SU-DHL-6 (cell line): Measurements from ENCODE around the gene DOC2A.
"Not testable (repeated sequence)": the region's sequence is repeated elsewhere in the genome, so short reads cannot be mapped to it uniquely, and the experiment has no call there.

ENCODE experiments used
- H2AFZ ChIP-seq: fragments of 200-600 bp; sonication (generic); 2 replicates; pipeline ENCODE4 v1.6.1; 2014; ENCODE audit warnings: low read depth, mild to moderate bottlenecking, moderate library complexity, mixed read lengths, antibody characterized with exemption, low read length; ENCODE audit not compliant: severe bottlenecking
- H3F3A ChIP-seq: fragments of 200-600 bp; shearing (Covaris generic); 2 replicates; pipeline ENCODE4 v1.6.0; 2016; ENCODE audit warnings: antibody characterized with exemption, mild to moderate bottlenecking; ENCODE audit not compliant: insufficient read depth
- H3K27ac ChIP-seq: fragments of 200-600 bp; sonication (generic); 2 replicates; pipeline ENCODE4 v1.5.1; 2016; ENCODE audit warnings: low read depth, mild to moderate bottlenecking, low read length, moderate library complexity, mixed read lengths
- H3K27me3 ChIP-seq: fragments of 200-600 bp; sonication (generic), shearing (Covaris generic); 2 replicates; pipeline ENCODE4 v1.6.0; 2014; ENCODE audit warnings: mild to moderate bottlenecking, low read length
- H3K36me3 ChIP-seq: fragments of 200-600 bp; sonication (generic); 2 replicates; pipeline ENCODE4 v1.6.1; 2014; ENCODE audit warnings: mild to moderate bottlenecking, low read length, mixed read lengths
- H3K4me2 ChIP-seq: fragments of 300-600, 200-600 bp; shearing (Covaris generic), sonication (generic); 2 replicates; pipeline ENCODE4 v1.6.0; 2014; ENCODE audit warnings: low read length, low read depth, mild to moderate bottlenecking; ENCODE audit not compliant: poor library complexity, severe bottlenecking
- H3K4me3 ChIP-seq: fragments of 200-600 bp; sonication (generic); 2 replicates; pipeline ENCODE4 v1.5.1; 2014; ENCODE audit warnings: antibody characterized with exemption, low read length, mild to moderate bottlenecking, mixed read lengths; ENCODE audit not compliant: insufficient read depth, poor library complexity, severe bottlenecking
- H3K79me2 ChIP-seq: fragments of 200-600 bp; sonication (generic); 2 replicates; pipeline ENCODE4 v1.6.1; 2014; ENCODE audit warnings: mild to moderate bottlenecking, low read length, moderate library complexity; ENCODE audit not compliant: insufficient read depth
- H3K9ac ChIP-seq: fragments of 200-600 bp; sonication (generic); 2 replicates; pipeline ENCODE4 v1.7.0; 2014; ENCODE audit warnings: mild to moderate bottlenecking, low read length
- H3K9me2 ChIP-seq: fragments of 200-600 bp; sonication (generic); replicated peaks from 2 replicates; pipeline ENCODE4 v1.6.1; 2014; ENCODE audit warnings: low read length; ENCODE audit not compliant: insufficient read depth
- H3K9me3 ChIP-seq: fragments of 200-600 bp; sonication (generic); 2 replicates; pipeline ENCODE4 v1.6.1; 2014; ENCODE audit warnings: low read length, mixed read lengths; ENCODE audit not compliant: insufficient read depth
- H4K20me1 ChIP-seq: fragments of 200-600 bp; sonication (generic); 2 replicates; pipeline ENCODE4 v1.6.1; 2014; ENCODE audit warnings: low read depth, mild to moderate bottlenecking, antibody characterized with exemption, low read length, moderate library complexity, mixed read lengths
- CTCF ChIP-seq: fragments of 200-600 bp; sonication (generic); IDR thresholded peaks from one replicate; pipeline ENCODE4 v1.5.1; 2017; ENCODE audit warnings: antibody characterized with exemption, mild to moderate bottlenecking, low read length, moderate library complexity; ENCODE audit not compliant: insufficient read depth, poor library complexity, severe bottlenecking
- EZH2phosphoT487 ChIP-seq: fragments of 200-600 bp; sonication (generic), shearing (Covaris generic); conservative IDR thresholded peaks from 2 replicates; pipeline ENCODE4 v1.6.1; 2018; ENCODE audit warnings: mild to moderate bottlenecking, antibody characterized with exemption, low read length, moderate library complexity, mixed read lengths

The DOC2A gene

GRCh38 chr16:30046178-30046577 is 35.4 kb upstream of the DOC2A start:
- Histone ChIP-seq H3K9me2 (no peaks in the 10 kb centered on the region), H3K36me3 (no peaks in the 10 kb centered on the region), H3K27ac (no peak overlapping the region), H3K9ac (no peak overlapping the region), H3K79me2 (no peaks in the 10 kb centered on the region), H3K27me3 (no peaks in the 10 kb centered on the region), H3K4me3 (no peak overlapping the region), H4K20me1 (no peaks in the 10 kb centered on the region), H3F3A (no peaks in the 10 kb centered on the region), H2AFZ (no peak overlapping the region), H3K9me3 (no peaks in the 10 kb centered on the region), H3K4me2 (no peak overlapping the region)
- no peak for TF ChIP-seq EZH2phosphoT487
- no peak for TF ChIP-seq CTCF

DNA sequence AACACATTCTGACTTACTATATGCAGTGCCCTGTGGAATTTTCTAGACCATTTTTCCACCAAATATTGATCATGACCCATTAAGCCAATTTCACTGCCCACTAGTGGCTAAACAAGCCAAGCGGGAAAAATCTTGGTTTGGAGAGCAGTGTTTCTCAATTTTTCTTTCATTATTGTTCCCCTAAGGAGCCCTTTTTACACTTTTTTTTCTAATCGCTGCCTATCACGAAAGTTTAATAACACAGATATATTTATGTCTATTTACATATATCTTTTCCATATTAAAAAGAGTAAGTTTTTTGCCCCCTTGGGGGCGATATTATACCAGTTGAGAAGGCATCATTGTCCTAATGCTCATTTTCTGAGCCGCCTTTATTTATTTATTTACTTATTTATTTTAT is 31.0 kb upstream of the DOC2A start:
- H3K27me3 ChIP-seq = no peaks in the 10 kb centered on the region
- no peak overlapping the region for H3K4me2 ChIP-seq
- no peaks in the 10 kb centered on the region for H3K79me2 ChIP-seq
- no peaks in the 10 kb centered on the region for H4K20me1 ChIP-seq
- no peaks in the 10 kb centered on the region for H3K9me3 ChIP-seq
- H3K36me3 ChIP-seq = no peaks in the 10 kb centered on the region
- H2AFZ ChIP-seq = no peak overlapping the region
- H3F3A ChIP-seq = no peaks in the 10 kb centered on the region
- H3K27ac ChIP-seq = no peak overlapping the region
- no peak overlapping the region for H3K4me3 ChIP-seq
- no peak overlapping the region for H3K9ac ChIP-seq
- H3K9me2 ChIP-seq = no peaks in the 10 kb centered on the region
- no peak for TF ChIP-seq EZH2phosphoT487
- TF ChIP-seq CTCF = no peak

DNA sequence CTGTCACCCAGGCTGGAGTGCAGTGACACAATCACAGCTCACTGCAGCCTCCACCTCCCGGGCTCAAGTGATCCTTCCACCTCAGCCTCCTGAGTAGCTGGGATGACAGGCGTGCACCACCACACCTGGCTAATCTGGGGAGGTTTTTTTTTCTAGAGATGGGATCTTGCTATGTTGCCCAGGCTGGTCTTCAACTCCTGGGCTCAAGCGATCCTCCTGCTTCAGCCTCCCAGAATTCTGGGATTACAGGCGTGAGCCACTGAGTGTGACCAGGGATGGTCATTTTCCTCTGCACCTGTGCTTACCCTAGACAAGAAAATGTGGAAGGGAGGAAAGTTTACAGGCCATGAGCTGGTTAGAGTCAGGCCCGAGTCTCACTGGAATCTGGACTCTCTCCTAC is 29.9 kb upstream of the DOC2A start:
- H3K4me2 ChIP-seq, H3K36me3 ChIP-seq, H3K4me3 ChIP-seq: not testable (repeated sequence)

DNA sequence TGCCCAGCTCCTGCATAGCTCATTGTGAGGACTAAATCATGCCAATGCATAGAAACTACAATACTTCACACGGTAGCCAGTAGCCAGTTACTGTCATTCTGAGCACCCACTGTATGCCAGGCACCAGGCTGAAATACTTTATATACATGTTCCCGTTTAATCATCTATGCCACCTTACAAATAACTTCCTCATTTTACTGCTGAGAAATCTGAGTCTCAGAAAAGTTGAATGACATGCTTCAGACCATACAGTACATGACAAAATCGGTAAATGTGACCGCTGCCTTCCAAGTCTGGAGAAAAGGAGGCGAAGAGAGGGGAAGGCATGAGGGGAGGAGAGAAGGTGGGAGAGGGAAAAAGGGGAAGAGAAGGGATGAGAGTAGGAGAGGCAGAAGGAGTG is 29.4 kb upstream of the DOC2A start:
- Histone ChIP-seq H3K79me2 (no peaks in the 10 kb centered on the region), H3K9ac (no peak overlapping the region), H4K20me1 (no peaks in the 10 kb centered on the region), H3K9me2 (no peaks in the 10 kb centered on the region), H3K36me3 (no peaks in the 10 kb centered on the region), H3K27ac (no peak overlapping the region), H3K27me3 (no peaks in the 10 kb centered on the region), H3K9me3 (no peaks in the 10 kb centered on the region), H2AFZ (no peak overlapping the region), H3K4me3 (no peak overlapping the region), H3F3A (no peaks in the 10 kb centered on the region), H3K4me2 (no peak overlapping the region)
- no peak for TF ChIP-seq EZH2phosphoT487
- no peak for TF ChIP-seq CTCF

More for the DNA sequence above, 29.9 kb upstream of the DOC2A start:
- H3K9ac ChIP-seq, H3F3A ChIP-seq, H4K20me1 ChIP-seq, H2AFZ ChIP-seq, H3K27me3 ChIP-seq, H3K9me2 ChIP-seq, H3K9me3 ChIP-seq, H3K79me2 ChIP-seq, H3K27ac ChIP-seq: not testable (repeated sequence)
